IMR-90 (cell line): Measurements from ENCODE around the gene PRSS33. TPM values are rescaled to one million over a fixed set of nuclear protein-coding genes. Genes with fewer than 3 reads are reported as not detected.

Experiments
- ATAC-seq: fragments of 200-7000 bp; cut with Tn5 transposase; 2 replicates; pipeline ENCODE4 v1.9.1; 2020; ENCODE audit warnings: low read depth, mild to moderate bottlenecking, moderate library complexity
- BruUV-seq: library from RNA; stranded (reverse); fragments of 400-500 nt; replicated peaks from 2 replicates; lab custom pipeline; 2021; lab: Mats Ljungman, UMichigan
- CTCF ChIA-PET: fragments of 300-600 bp; formaldehyde crosslinking; extraction: SDS; loops from one replicate; lab custom pipeline; 2021; ENCODE audit warnings: antibody characterized with exemption; lab: Yijun Ruan, JAX
- POLR2A ChIA-PET: fragments of 300-600 bp; sonication (Branson Sonifier 250); formaldehyde crosslinking; loops from one replicate; lab custom pipeline; 2022; ENCODE audit warnings: antibody characterized with exemption; ENCODE audit not compliant: unreplicated experiment; lab: Charles Lee
- DNase-seq: peaks from one replicate; pipeline ENCODE4 v3.0.0; 2013
- H2AFZ ChIP-seq: replicated peaks from 2 replicates; pipeline ENCODE3; 2013; ENCODE audit warnings: low read length, mild to moderate bottlenecking; ENCODE audit not compliant: poor library complexity
- H2AK5ac ChIP-seq: 2 replicates; pipeline ENCODE4 v1.6.1; 2013; ENCODE audit warnings: low read depth, low read length, inconsistent platforms
- H2AK9ac ChIP-seq: replicated peaks from 2 replicates; pipeline ENCODE3; 2013; ENCODE audit warnings: mild to moderate bottlenecking, low read depth, low read length, moderate library complexity; ENCODE audit not compliant: poor library complexity
- H2BK120ac ChIP-seq: 2 replicates; pipeline ENCODE4 v1.6.1; 2013; ENCODE audit warnings: low read depth, low read length, inconsistent platforms
- H2BK15ac ChIP-seq: 3 replicates; pipeline ENCODE4 v1.6.1; 2013; ENCODE audit warnings: low read depth, low read length, inconsistent platforms
- H2BK20ac ChIP-seq: 2 replicates; pipeline ENCODE4 v1.6.1; 2013; ENCODE audit warnings: low read depth, mild to moderate bottlenecking, inconsistent platforms, low read length, moderate library complexity
- H2BK5ac ChIP-seq: 2 replicates; pipeline ENCODE4 v1.6.1; 2013; ENCODE audit warnings: mild to moderate bottlenecking, low read depth, low read length, inconsistent platforms; ENCODE audit not compliant: poor library complexity, severe bottlenecking
- H3K14ac ChIP-seq: replicated peaks from 2 replicates; pipeline ENCODE4 v1.6.1; 2013; ENCODE audit warnings: low read depth, low read length, inconsistent platforms
- H3K18ac ChIP-seq: 2 replicates; pipeline ENCODE4 v1.6.1; 2013; ENCODE audit warnings: low read depth, low read length, control low read depth
- H3K23ac ChIP-seq: 2 replicates; pipeline ENCODE4 v1.6.1; 2013; ENCODE audit warnings: low read depth, low read length, inconsistent platforms
- H3K27ac ChIP-seq: 2 replicates; pipeline ENCODE4 v1.5.1; 2013; ENCODE audit warnings: mild to moderate bottlenecking, control low read depth, low read length; ENCODE audit not compliant: insufficient read depth
- H3K27me3 ChIP-seq: 2 replicates; pipeline ENCODE4 v1.6.1; 2013; ENCODE audit warnings: low read length; ENCODE audit not compliant: control insufficient read depth, insufficient read depth
- H3K36me3 ChIP-seq: 2 replicates; pipeline ENCODE4 v1.6.1; 2013; ENCODE audit warnings: low read length, mixed read lengths; ENCODE audit not compliant: control insufficient read depth, insufficient read depth
- H3K4ac ChIP-seq: 2 replicates; pipeline ENCODE4 v1.6.1; 2013; ENCODE audit warnings: low read depth, low read length, inconsistent platforms
- H3K4me1 ChIP-seq: 2 replicates; pipeline ENCODE4 v1.6.1; 2013; ENCODE audit warnings: low read length, mixed read lengths; ENCODE audit not compliant: control insufficient read depth, insufficient read depth
- H3K4me2 ChIP-seq: 2 replicates; pipeline ENCODE4 v1.6.1; 2013; ENCODE audit warnings: low read depth, mild to moderate bottlenecking, control low read depth, low read length, moderate library complexity
- H3K4me3 ChIP-seq: 2 replicates; pipeline ENCODE4 v1.5.1; 2013; ENCODE audit warnings: low read depth, mild to moderate bottlenecking, control low read depth, low read length, moderate library complexity; ENCODE audit not compliant: insufficient read depth
- H3K56ac ChIP-seq: 2 replicates; pipeline ENCODE4 v1.6.1; 2013; ENCODE audit warnings: low read length, inconsistent platforms; ENCODE audit not compliant: insufficient read depth; ENCODE audit errors: extremely low read depth
- H3K79me1 ChIP-seq, 2 experiments: 2 replicates each; pipeline ENCODE4 v1.6.1; 2013; ENCODE audit warnings: low read length in 2 of 2, inconsistent platforms in 1 of 2, low read depth in 1 of 2
- H3K9ac ChIP-seq: 2 replicates; pipeline ENCODE4 v1.6.1; 2013; ENCODE audit warnings: low read depth, low read length, control low read depth
- H3K9me1 ChIP-seq: 2 replicates; pipeline ENCODE4 v1.6.1; 2013; ENCODE audit warnings: low read length, inconsistent platforms; ENCODE audit not compliant: insufficient read depth
- H3K9me3 ChIP-seq: 2 replicates; pipeline ENCODE4 v1.6.1; 2013; ENCODE audit warnings: low read length; ENCODE audit not compliant: control insufficient read depth, insufficient read depth
- H4K20me1 ChIP-seq: 2 replicates; pipeline ENCODE4 v1.6.1; 2013; ENCODE audit warnings: low read length, inconsistent platforms; ENCODE audit not compliant: insufficient read depth
- H4K5ac ChIP-seq: 2 replicates; pipeline ENCODE4 v1.6.1; 2013; ENCODE audit warnings: mild to moderate bottlenecking, low read depth, low read length, control low read depth
- H4K8ac ChIP-seq, 2 experiments: 2 replicates each; pipeline ENCODE4 v1.6.1; 2013; ENCODE audit warnings: low read depth in 2 of 2, low read length in 2 of 2, control low read depth in 1 of 2, inconsistent platforms in 1 of 2
- H4K91ac ChIP-seq: 2 replicates; pipeline ENCODE4 v1.6.1; 2013; ENCODE audit warnings: low read depth, low read length, inconsistent platforms; ENCODE audit not compliant: insufficient read depth
- BHLHE40 ChIP-seq: fragments of 150-350 bp; IDR thresholded peaks from 2 replicates; pipeline ENCODE4 v1.6.1; 2016; ENCODE audit warnings: mild to moderate bottlenecking, low read depth, low read length
- CEBPB ChIP-seq: IDR thresholded peaks from 2 replicates; pipeline ENCODE4 v1.6.1; 2012; ENCODE audit warnings: low read depth, low read length, improper control_type of control experiment
- POLR2A ChIP-seq: IDR thresholded peaks from 2 replicates; pipeline ENCODE4 v1.6.1; 2012; ENCODE audit warnings: mild to moderate bottlenecking, low read depth, low read length
- WGBS, 2 experiments: methylation state at CpG; one replicate each; pipeline versions ENCODE4 v1.1.5 to v1.1.7; 2013; ENCODE audit warnings: missing lambda C conversion rate in 2 of 2; ENCODE audit not compliant: insufficient read length in 1 of 2; ENCODE audit errors: extremely low coverage in 2 of 2; 5-methylcytosine and 5-hydroxymethylcytosine counted together
- dilution Hi-C: fragments of 300-500 bp; cut with HindIII; formaldehyde crosslinking; loops from one replicate; pipeline ENCODE4 v1.14.3; 2018; ENCODE audit warnings: low sequenced_read_pairs; ENCODE audit not compliant: unreplicated experiment
- in situ Hi-C: fragments of 300-500 bp; cut with MboI; formaldehyde crosslinking; loops from 3 replicates; pipeline ENCODE4 v1.14.3; 2019; ENCODE audit warnings: low sequenced_read_pairs, inconsistent platforms, mixed read lengths
- intact Hi-C: fragments of 100-400 bp; cut with micrococcal nuclease; formaldehyde crosslinking; loops from 2 replicates; pipeline ENCODE4 v1.10.0; 2022
- polyA plus RNA-seq, 3 experiments: library from polyadenylated mRNA; depleted of rRNA; stranded (reverse); fragments of >200 nt; gene quantifications; 2 replicates each; pipeline ENCODE4 v1.2.3, GENCODE V29; 2012; ENCODE audit warnings: low replicate concordance in 1 of 3
- total RNA-seq: library from RNA; depleted of rRNA; stranded (reverse); fragments of >200 nt; gene quantifications from 2 replicates; pipeline ENCODE4 v1.2.3, GENCODE V29; 2012

The PRSS33 gene
- total and polyA plus RNA-seq, 2 of the 4 experiments (the other 2 are of a cell fraction): not detected

DNA sequence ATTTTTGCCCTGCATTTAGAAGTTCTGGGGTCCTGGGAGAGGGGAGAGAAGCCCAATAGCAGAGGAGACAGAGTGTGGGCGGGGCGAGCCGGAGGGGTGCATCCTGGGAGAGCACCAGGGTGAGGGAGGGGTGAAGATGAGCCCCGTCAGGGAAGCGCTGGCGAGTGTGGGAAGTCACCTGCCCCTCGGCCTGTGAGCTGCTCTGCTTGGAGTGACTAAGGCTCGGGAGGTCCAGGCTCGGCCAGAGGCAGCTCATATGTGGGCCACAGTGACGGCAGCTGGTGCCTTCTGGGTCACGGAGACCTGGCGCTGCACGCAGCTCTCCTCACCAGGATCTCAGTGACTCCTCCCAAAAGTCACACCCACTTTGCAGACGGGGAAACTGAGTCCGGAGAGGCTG, 43.8 kb upstream of the PRSS33 start:
- no peaks in the 10 kb centered on the region for H3K36me3 ChIP-seq
- H3K4ac ChIP-seq: no peak overlapping the region
- H3K18ac ChIP-seq: no peak overlapping the region
- TF ChIP-seq CEBPB (no peak), BHLHE40 (no peak), POLR2A (no peak)
- H3K27me3 ChIP-seq: peaks cover 40% of the 10 kb centered on the region
- no peak overlapping the region for H3K9ac ChIP-seq
- no CpG with 5 or more reads among the region's 15 CpGs for WGBS, 2 experiments
- no peak for ATAC-seq
- BruUV-seq: no TSS peak
- dilution Hi-C loops (no loop called here), intact Hi-C loops (no loop called here), in situ Hi-C loops (loop anchor here (10.0 kb wide), 1 partner anchor 84 kb away; the partner anchor contains the start of gene FLYWCH1)
- H3K79me1 ChIP-seq: no peaks in the 10 kb centered on the region
- H4K8ac ChIP-seq: no peak overlapping the region
- H3K27ac ChIP-seq: no peak overlapping the region
- no peak overlapping the region for H4K5ac ChIP-seq
- H2AFZ ChIP-seq: no peak overlapping the region
- no peak overlapping the region for H4K91ac ChIP-seq
- H2BK5ac ChIP-seq: no peak overlapping the region
- H3K4me1 ChIP-seq: peaks cover 5% of the 10 kb centered on the region
- H2AK5ac ChIP-seq: no peak overlapping the region
- ChIA-PET POLR2A (no interaction called here), CTCF (interaction anchor here (0.7 kb wide), 1 partner anchor 8 kb away, joined by 3 read pairs; no protein-coding TSS in a partner anchor)
- H3K23ac ChIP-seq: no peak overlapping the region
- no peak overlapping the region for H3K14ac ChIP-seq
- H3K9me1 ChIP-seq: peaks cover 8% of the 10 kb centered on the region
- no peak overlapping the region for H2BK20ac ChIP-seq
- no peak for DNase-seq
- H4K20me1 ChIP-seq: peaks cover 7% of the 10 kb centered on the region; the same call in 1 of the 2 replicates
- no peak overlapping the region for H2BK120ac ChIP-seq
- no peaks in the 10 kb centered on the region for H3K9me3 ChIP-seq
- no peak overlapping the region for H2AK9ac ChIP-seq
- H2BK15ac ChIP-seq: no peak overlapping the region
- H3K4me3 ChIP-seq: no peak overlapping the region
- no peak overlapping the region for H3K4me2 ChIP-seq
- no peak overlapping the region for H3K56ac ChIP-seq
